WTC11 (cell line): ENCODE results near the gene S100A2. TPM values are rescaled to one million over a fixed set of nuclear protein-coding genes. Genes with fewer than 3 reads are reported as not detected.

Experiments
- ATAC-seq: fragments of 200-7000 bp; cut with Tn5 transposase; 2 replicates; pipeline ENCODE4 v1.10.0; 2021; ENCODE audit warnings: mild to moderate bottlenecking, moderate library complexity
- CTCF ChIA-PET: fragments of 300-600 bp; sonication (Branson Sonifier 250); formaldehyde crosslinking; loops from one replicate; lab custom pipeline; 2021; ENCODE audit warnings: antibody characterized with exemption; lab: Charles Lee
- POLR2A ChIA-PET: fragments of 350-600 bp; sonication (Branson Sonifier 250); formaldehyde crosslinking; loops from one replicate; lab custom pipeline; 2021; ENCODE audit warnings: antibody characterized with exemption; lab: Charles Lee
- DNase-seq: peaks from one replicate; pipeline ENCODE4 v3.0.0; 2021; ENCODE audit warnings: low spot score
- H3K27ac Mint-ChIP-seq: 2 replicates; pipeline ENCODE4 v1.8.0; 2021; ENCODE audit warnings: mixed read lengths
- H3K27me3 Mint-ChIP-seq: 2 replicates; pipeline ENCODE4 v1.8.0; 2021; ENCODE audit warnings: low read depth, mild to moderate bottlenecking, moderate library complexity, mixed read lengths
- H3K36me3 Mint-ChIP-seq: 2 replicates; pipeline ENCODE4 v1.8.0; 2021; ENCODE audit warnings: mixed read lengths
- H3K4me1 Mint-ChIP-seq: 2 replicates; pipeline ENCODE4 v1.8.0; 2022; ENCODE audit warnings: mixed read lengths
- H3K4me3 Mint-ChIP-seq: 2 replicates; pipeline ENCODE4 v1.8.0; 2021; ENCODE audit warnings: mild to moderate bottlenecking, moderate library complexity, mixed read lengths
- H3K9me3 Mint-ChIP-seq: 2 replicates; pipeline ENCODE4 v1.8.0; 2021; ENCODE audit warnings: mixed read lengths
- AR ChIP-seq: fragments of 250-450 bp; sonication (Bioruptor Pico); IDR thresholded peaks from 2 replicates; pipeline ENCODE4 v1.9.0; 2021; ENCODE audit warnings: mild to moderate bottlenecking
- CREM ChIP-seq: sonication (generic); formaldehyde crosslinking; IDR thresholded peaks from 2 replicates; pipeline ENCODE4 v1.8.1; 2022; ENCODE audit warnings: mild to moderate bottlenecking, missing genetic modification reagents, moderate library complexity
- CTCF ChIP-seq: fragments of 200-600 bp; IDR thresholded peaks from 2 replicates; pipeline ENCODE4 v1.8.0; 2022; ENCODE audit warnings: antibody characterized with exemption
- E2F5 ChIP-seq: sonication (generic); formaldehyde crosslinking; IDR thresholded peaks from 2 replicates; pipeline ENCODE4 v1.8.1; 2022; ENCODE audit warnings: mild to moderate bottlenecking, moderate library complexity, missing genetic modification reagents
- GABPB1 ChIP-seq: sonication (generic); formaldehyde crosslinking; IDR thresholded peaks from 2 replicates; pipeline ENCODE4 v1.8.1; 2023; ENCODE audit warnings: mild to moderate bottlenecking, missing genetic modification reagents
- HMGA2 ChIP-seq: fragments of 250-450 bp; sonication (Bioruptor Pico); IDR thresholded peaks from 2 replicates; pipeline ENCODE4 v1.4.0; 2021; ENCODE audit warnings: mild to moderate bottlenecking, moderate library complexity
- MLX ChIP-seq: sonication (generic); formaldehyde crosslinking; IDR thresholded peaks from 2 replicates; pipeline ENCODE4 v1.8.1; 2023; ENCODE audit warnings: mild to moderate bottlenecking, missing genetic modification reagents, moderate library complexity
- RELA ChIP-seq: sonication (generic); formaldehyde crosslinking; IDR thresholded peaks from 2 replicates; pipeline ENCODE4 v1.8.1; 2022; ENCODE audit warnings: missing genetic modification reagents, mild to moderate bottlenecking, borderline replicate concordance
- RORB ChIP-seq: fragments of 250-450 bp; sonication (Bioruptor Pico); IDR thresholded peaks from 2 replicates; pipeline ENCODE4 v1.9.0; 2021; ENCODE audit warnings: mild to moderate bottlenecking
- SMAD4 ChIP-seq: sonication (generic); formaldehyde crosslinking; IDR thresholded peaks from 2 replicates; pipeline ENCODE4 v1.8.0; 2022; ENCODE audit warnings: mild to moderate bottlenecking, missing genetic modification reagents
- STAT6 ChIP-seq: sonication (generic); formaldehyde crosslinking; conservative IDR thresholded peaks from 2 replicates; pipeline ENCODE4 v1.8.1; 2023; ENCODE audit warnings: mild to moderate bottlenecking, low read depth, missing genetic modification reagents, moderate library complexity
- TEAD4 ChIP-seq: sonication (generic); formaldehyde crosslinking; IDR thresholded peaks from 2 replicates; pipeline ENCODE4 v1.8.0; 2022; ENCODE audit warnings: mild to moderate bottlenecking, missing genetic modification reagents
- ZBTB21 ChIP-seq: sonication (generic); formaldehyde crosslinking; IDR thresholded peaks from 2 replicates; pipeline ENCODE4 v1.8.1; 2023; ENCODE audit warnings: mild to moderate bottlenecking, missing genetic modification reagents, borderline replicate concordance
- ZBTB43 ChIP-seq: sonication (generic); formaldehyde crosslinking; IDR thresholded peaks from 2 replicates; pipeline ENCODE4 v1.8.1; 2023; ENCODE audit warnings: mild to moderate bottlenecking, missing genetic modification reagents
- ZNF121 ChIP-seq: sonication (generic); formaldehyde crosslinking; IDR thresholded peaks from 2 replicates; pipeline ENCODE4 v1.8.0; 2023; ENCODE audit warnings: missing genetic modification reagents
- ZNF219 ChIP-seq: sonication (generic); formaldehyde crosslinking; IDR thresholded peaks from 2 replicates; pipeline ENCODE4 v1.8.0; 2023; ENCODE audit warnings: missing genetic modification reagents, mild to moderate bottlenecking, borderline replicate concordance
- ZNF263 ChIP-seq: sonication (generic); formaldehyde crosslinking; IDR thresholded peaks from 2 replicates; pipeline ENCODE4 v1.8.1; 2022; ENCODE audit warnings: low read depth, mild to moderate bottlenecking, moderate library complexity, missing genetic modification reagents
- ZNF423 ChIP-seq: fragments of 250-450 bp; sonication (Bioruptor Pico); IDR thresholded peaks from 2 replicates; pipeline ENCODE4 v2.1.2; 2022; ENCODE audit warnings: mild to moderate bottlenecking, moderate library complexity
- total RNA-seq: library from RNA; stranded (reverse); gene quantifications from 3 replicates; pipeline ENCODE4 v1.2.3, GENCODE V29; 2021

The S100A2 gene
- total RNA-seq, 1 experiment from 2014 or later = 0.74 TPM

GRCh38 chr1:153536012-153536670 lies 29.5 kb downstream of the S100A2 start (continued):
- TF ChIP-seq CREM = no peak
- TF ChIP-seq, all 79 proteins: peak for 4

- CTCF ChIA-PET = interaction anchor here (0.5 to 10.8 kb wide), 19 partner anchors 8 to 182 kb away, joined by 3 to 188 read pairs (median 4); partner anchors contain the start of genes CHTOP, S100A1, S100A13 and S100A16
- Mint-ChIP-seq H3K4me3 (peak within 1 kb of the TSS; percentile 82), H3K4me1 (peaks cover 50% of the 10 kb centered on the region), H3K27me3 (peaks cover 41% of the 10 kb centered on the region), H3K36me3 (no peaks in the 10 kb centered on the region), H3K27ac (no peak within 1 kb of the TSS), H3K9me3 (no peaks in the 10 kb centered on the region)
- POLR2A ChIA-PET = interaction anchor here (0.6 to 3.0 kb wide), 2 partner anchors 33 to 92 kb away, joined by 3 to 13 read pairs; partner anchors contain the start of genes S100A1 and S100A13
- ATAC-seq (no peak), DNase-seq (no peak)
- TF ChIP-seq ZNF121 (CRISPR knock-in tag) (no peak), MLX (CRISPR knock-in tag) (no peak), ZNF423 (CRISPR knock-in tag) (0 out of 2 replicates have a peak, but pooled peaks have one; percentile 38), TEAD4 (CRISPR knock-in tag) (no peak)
These were observed 30.2 kb downstream of the S100A2 start, which contains the start of gene S100A6 for GRCh38 chr1:153535242-153536011. TSS of gene S100A6 (minus strand) at chr1:153535991. CDS start at chr1:153535339, 652 bp downstream.

GRCh38 chr1:153534925-153535241 lies 30.8 kb downstream of the S100A2 start:
- Mint-ChIP-seq H3K4me3 (no peak overlapping the region), H3K36me3 (no peaks in the 10 kb centered on the region), H3K27ac (no peak overlapping the region)

More at GRCh38 chr1:153534925-153535241, 30.8 kb downstream of the S100A2 start:
- Mint-ChIP-seq H3K9me3 (no peaks in the 10 kb centered on the region), H3K27me3 (peaks cover 39% of the 10 kb centered on the region), H3K4me1 (peaks cover 50% of the 10 kb centered on the region)
- DNase-seq (no peak), ATAC-seq (no peak)
- CTCF ChIA-PET = interaction anchor here (1.0 to 10.8 kb wide), 11 partner anchors 10 to 181 kb away, joined by 3 to 188 read pairs (median 5); partner anchors contain the start of genes S100A1, S100A13, S100A16 and S100A4
- TF ChIP-seq CTCF = no peak
- no peak for TF ChIP-seq STAT6 (CRISPR knock-in tag)
- TF ChIP-seq SMAD4 = no peak
- no peak for TF ChIP-seq ZBTB21
- TF ChIP-seq ZNF263 (CRISPR knock-in tag) = no peak
- no peak for TF ChIP-seq E2F5 (CRISPR knock-in tag)
- TF ChIP-seq GABPB1 = no peak
- TF ChIP-seq ZBTB43 (CRISPR knock-in tag) = no peak
- TF ChIP-seq HMGA2 (CRISPR knock-in tag) = no peak
- TF ChIP-seq ZNF219 (CRISPR knock-in tag) = no peak
- no peak for TF ChIP-seq RELA (CRISPR knock-in tag)
- TF ChIP-seq AR = no peak
- no peak for TF ChIP-seq RORB (CRISPR knock-in tag)
- POLR2A ChIA-PET = interaction anchor here (0.6 to 3.0 kb wide), 2 partner anchors 34 to 93 kb away, joined by 3 to 13 read pairs; partner anchors contain the start of genes S100A1 and S100A13
